HepG2 (cell line): ENCODE data around the gene PLXND1. TPM values are rescaled to one million over a fixed set of nuclear protein-coding genes. Genes with fewer than 3 reads are reported as not detected.

Experiments used
- CSRNP1 ChIP-seq: sonication (generic); formaldehyde crosslinking; IDR thresholded peaks from 2 replicates; pipeline ENCODE4 v1.8.1; 2023; ENCODE audit warnings: mild to moderate bottlenecking, missing genetic modification reagents
- EZH2 ChIP-seq: conservative IDR thresholded peaks from 2 replicates; pipeline ENCODE4 v1.6.1; 2012; ENCODE audit warnings: mild to moderate bottlenecking, low read depth, low read length, moderate library complexity
- KDM3A ChIP-seq: IDR thresholded peaks from 2 replicates; pipeline ENCODE4 v1.6.1; 2018; ENCODE audit warnings: low read depth, missing compliant biosample characterization
- STAT5B ChIP-seq: sonication (generic); formaldehyde crosslinking; IDR thresholded peaks from 2 replicates; pipeline ENCODE4 v1.4.0; 2020; ENCODE audit warnings: missing genetic modification reagents
- ZHX1 ChIP-seq: sonication (generic); formaldehyde crosslinking; IDR thresholded peaks from 2 replicates; pipeline ENCODE4 v1.8.1; 2022; ENCODE audit warnings: low read depth, mild to moderate bottlenecking, missing genetic modification reagents
- ZNF124 ChIP-seq: sonication (generic); formaldehyde crosslinking; IDR thresholded peaks from 2 replicates; pipeline ENCODE4 v1.4.0; 2020; ENCODE audit warnings: missing genetic modification reagents
- ZNF414 ChIP-seq: sonication (generic); formaldehyde crosslinking; IDR thresholded peaks from 2 replicates; pipeline ENCODE4 v1.5.0; 2020; ENCODE audit warnings: missing genetic modification reagents
- ZNF512 ChIP-seq: sonication (generic); formaldehyde crosslinking; IDR thresholded peaks from 2 replicates; pipeline ENCODE4 v1.4.0; 2020; ENCODE audit warnings: mild to moderate bottlenecking, missing genetic modification reagents
- ZNF567 ChIP-seq: sonication (generic); formaldehyde crosslinking; IDR thresholded peaks from 2 replicates; pipeline ENCODE4 v1.8.1; 2023; ENCODE audit warnings: mild to moderate bottlenecking, missing genetic modification reagents, borderline replicate concordance
- ZNF646 ChIP-seq: sonication (generic); formaldehyde crosslinking; IDR thresholded peaks from 2 replicates; pipeline ENCODE4 v1.9.0; 2021; ENCODE audit warnings: mild to moderate bottlenecking, missing genetic modification reagents
- ZXDC ChIP-seq: sonication (generic); formaldehyde crosslinking; IDR thresholded peaks from 2 replicates; pipeline ENCODE4 v1.5.0; 2020; ENCODE audit warnings: mild to moderate bottlenecking, missing genetic modification reagents
- polyA plus RNA-seq, 8 experiments: library from polyadenylated mRNA; depleted of rRNA in 3 of 8; stranded (reverse) in 7 of 8; unstranded in 1 of 8; fragments of >200 nt; fragmentation: Illumina TruSeq in 4 of 8; extraction: Trizol in 4 of 8; gene quantifications; 2 replicates each; pipeline versions ENCODE4 v1.2.1 to v1.2.3, GENCODE V29; 2011 to 2016; ENCODE audit warnings: low read depth in 4 of 8, missing spikeins in 1 of 8, mixed read lengths in 1 of 8; ENCODE audit not compliant: insufficient read depth in 1 of 8
- total RNA-seq, 5 experiments: library from RNA; depleted of rRNA; stranded (reverse); fragments of >200 nt; fragmentation: Illumina TruSeq; extraction: Trizol; gene quantifications; 2 replicates each; pipeline ENCODE4 v1.2.3, GENCODE V29; 2016; ENCODE audit warnings: low read depth in 1 of 5

PLXND1 gene
- total and polyA plus RNA-seq, 2 of the 13 experiments (the other 11 are each of a cell fraction or from before 2014, with no cell fraction given) = 15.9 to 42.0 TPM

- TF ChIP-seq ZNF512 (CRISPR knock-in tag) = no peak
- no peak for TF ChIP-seq ZHX1 (CRISPR knock-in tag)
- TF ChIP-seq KDM3A (CRISPR knock-in tag) = 0 out of 2 replicates have a peak, but pooled peaks have one; percentile 68
- no peak for TF ChIP-seq ZXDC
- TF ChIP-seq ZNF414 (CRISPR knock-in tag) = no peak; the same call in 1 of the 2 replicates
- no peak for TF ChIP-seq STAT5B (CRISPR knock-in tag)
- no peak for TF ChIP-seq EZH2
- TF ChIP-seq ZNF646 (CRISPR knock-in tag) = no peak
- no peak for TF ChIP-seq CSRNP1
- 0 out of 2 replicates have a peak, but pooled peaks have one; percentile 22 for TF ChIP-seq ZNF124 (CRISPR knock-in tag)
- no peak for TF ChIP-seq ZNF567
These were observed 21.1 kb upstream of the PLXND1 start (continued) for GRCh38 chr3:129627350-129628168.
